ENCODE measurements around the gene FXYD3. TPM values are rescaled to one million over a fixed set of nuclear protein-coding genes. Genes with fewer than 3 reads are reported as not detected.

Gene FXYD3
- total RNA-seq, 1 donor from 2014 or later = 2.8 TPM

- TF ChIP-seq, protein P1, sequence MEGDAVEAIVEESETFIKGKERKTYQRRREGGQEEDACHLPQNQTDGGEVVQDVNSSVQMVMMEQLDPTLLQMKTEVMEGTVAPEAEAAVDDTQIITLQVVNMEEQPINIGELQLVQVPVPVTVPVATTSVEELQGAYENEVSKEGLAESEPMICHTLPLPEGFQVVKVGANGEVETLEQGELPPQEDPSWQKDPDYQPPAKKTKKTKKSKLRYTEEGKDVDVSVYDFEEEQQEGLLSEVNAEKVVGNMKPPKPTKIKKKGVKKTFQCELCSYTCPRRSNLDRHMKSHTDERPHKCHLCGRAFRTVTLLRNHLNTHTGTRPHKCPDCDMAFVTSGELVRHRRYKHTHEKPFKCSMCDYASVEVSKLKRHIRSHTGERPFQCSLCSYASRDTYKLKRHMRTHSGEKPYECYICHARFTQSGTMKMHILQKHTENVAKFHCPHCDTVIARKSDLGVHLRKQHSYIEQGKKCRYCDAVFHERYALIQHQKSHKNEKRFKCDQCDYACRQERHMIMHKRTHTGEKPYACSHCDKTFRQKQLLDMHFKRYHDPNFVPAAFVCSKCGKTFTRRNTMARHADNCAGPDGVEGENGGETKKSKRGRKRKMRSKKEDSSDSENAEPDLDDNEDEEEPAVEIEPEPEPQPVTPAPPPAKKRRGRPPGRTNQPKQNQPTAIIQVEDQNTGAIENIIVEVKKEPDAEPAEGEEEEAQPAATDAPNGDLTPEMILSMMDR (conservative IDR thresholded peaks at IDR 0.05) = no peak
- Mint-ChIP-seq H3K36me3 (ENCODE audit: low read depth) (peaks cover 8% of the 10 kb centered on the region), H3K9me3 (peaks cover 12% of the 10 kb centered on the region), H3K27me3 (ENCODE audit: low read depth) (no peaks in the 10 kb centered on the region), H3K27ac (ENCODE audit: unreplicated experiment) (no peak overlapping the region), H3K4me3 (no peak overlapping the region), H3K4me1 (peaks cover 54% of the 10 kb centered on the region)
- no peak for DNase-seq (ENCODE audit: low read depth, low spot score)
Observed at GRCh38 chr19:35133826-35134225, 18.2 kb downstream of the FXYD3 start.

GRCh38 chr19:35134601-35135242 is 19.1 kb downstream of the FXYD3 start, which contains the start of gene LGI4:
Gene LGI4 (minus strand): TSS chr19:35135059. CDS start chr19:35134680, 379 bp downstream.
- TF ChIP-seq, protein P1 (conservative IDR thresholded peaks at IDR 0.05) = no peak
- Mint-ChIP-seq H3K27me3 (ENCODE audit: low read depth) (peaks cover 3% of the 10 kb centered on the region), H3K9me3 (peaks cover 12% of the 10 kb centered on the region), H3K4me1 (peaks cover 57% of the 10 kb centered on the region), H3K36me3 (ENCODE audit: low read depth) (peaks cover 8% of the 10 kb centered on the region), H3K4me3 (peak within 1 kb of the TSS; percentile 81), H3K27ac (ENCODE audit: unreplicated experiment) (peak within 1 kb of the TSS; percentile 70)
- DNase-seq (ENCODE audit: low read depth, low spot score) = no peak

DNA sequence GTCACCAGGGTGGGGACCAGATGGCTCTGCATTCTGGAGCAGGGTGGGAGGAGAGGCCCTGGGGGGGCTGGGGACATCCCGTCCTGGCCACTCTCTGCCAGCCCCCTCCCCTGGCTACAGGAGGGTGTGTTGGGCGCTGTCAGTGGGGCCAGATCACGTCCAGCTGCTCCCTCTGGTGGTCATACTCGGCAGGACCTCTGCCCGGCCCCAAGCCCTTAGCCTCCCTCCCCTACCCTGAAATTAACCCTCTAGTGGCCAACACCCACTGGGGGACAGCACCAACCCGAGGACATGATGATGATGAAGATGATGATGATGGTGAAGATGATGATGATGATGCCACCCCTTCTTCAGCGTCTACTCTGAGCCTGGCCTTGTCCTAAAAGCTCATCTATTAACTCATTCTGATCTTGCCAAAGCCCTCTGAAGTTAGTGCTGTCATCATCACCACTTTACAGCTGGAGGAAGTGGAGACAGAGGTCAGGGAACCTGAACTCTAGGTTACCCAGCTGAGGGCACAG is 19.8 kb downstream of the FXYD3 start:
- Mint-ChIP-seq H3K4me3 (peak overlapping the region; percentile 81), H3K36me3 (ENCODE audit: low read depth) (peaks cover 8% of the 10 kb centered on the region), H3K27me3 (ENCODE audit: low read depth) (peaks cover 3% of the 10 kb centered on the region), H3K27ac (ENCODE audit: unreplicated experiment) (peak overlapping the region; percentile 70), H3K4me1 (peaks cover 58% of the 10 kb centered on the region), H3K9me3 (peaks cover 12% of the 10 kb centered on the region)
- TF ChIP-seq, protein P1 (conservative IDR thresholded peaks at IDR 0.05) = peak; percentile 93
- DNase-seq (ENCODE audit: low read depth, low spot score) = peak; percentile 94

DNA sequence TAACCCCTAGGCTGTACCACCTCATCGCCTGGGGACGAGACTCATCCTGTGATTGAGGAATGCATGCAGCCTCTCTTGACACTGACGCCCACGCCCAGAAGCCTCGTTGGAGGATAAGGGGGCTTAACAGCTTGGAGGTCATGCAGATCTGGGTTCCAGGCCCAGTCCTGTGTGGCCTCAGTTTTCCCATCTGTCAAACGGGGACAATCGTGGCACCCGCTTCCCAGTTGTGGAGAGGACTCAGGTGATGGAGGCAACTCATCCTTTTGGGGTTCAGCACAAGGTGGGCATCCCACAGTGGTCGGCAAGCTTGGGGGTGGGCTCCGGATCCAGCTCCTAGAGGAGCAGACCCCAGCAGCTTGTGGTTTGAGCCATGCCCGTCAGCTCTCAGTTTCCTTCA is 20.6 kb downstream of the FXYD3 start:
- peaks cover 7% of the 10 kb centered on the region for H3K27me3 Mint-ChIP-seq (ENCODE audit: low read depth)
- TF ChIP-seq, protein P1 (conservative IDR thresholded peaks at IDR 0.05) = no peak
- no peak overlapping the region for H3K4me3 Mint-ChIP-seq
- H3K9me3 Mint-ChIP-seq = peaks cover 12% of the 10 kb centered on the region
- no peak overlapping the region for H3K27ac Mint-ChIP-seq (ENCODE audit: unreplicated experiment)
- no peak for DNase-seq (ENCODE audit: low read depth, low spot score)
- H3K4me1 Mint-ChIP-seq = peaks cover 65% of the 10 kb centered on the region
- peaks cover 8% of the 10 kb centered on the region for H3K36me3 Mint-ChIP-seq (ENCODE audit: low read depth)

- Mint-ChIP-seq H3K4me3 (peak overlapping the region; percentile 4), H3K36me3 (ENCODE audit: low read depth) (peaks cover 8% of the 10 kb centered on the region), H3K27me3 (ENCODE audit: low read depth) (peaks cover 16% of the 10 kb centered on the region), H3K9me3 (peaks cover 11% of the 10 kb centered on the region), H3K4me1 (peaks cover 72% of the 10 kb centered on the region), H3K27ac (ENCODE audit: unreplicated experiment) (no peak overlapping the region)
- DNase-seq (ENCODE audit: low read depth, low spot score) = no peak
- TF ChIP-seq, protein P1 (conservative IDR thresholded peaks at IDR 0.05) = no peak
Observed at GRCh38 chr19:35136977-35137702, 21.5 kb downstream of the FXYD3 start.
